ENCODE data around the gene TSPAN31.

GRCh38 chr12:57751432-57751787, 6.6 kb downstream of the TSPAN31 start:
- TF ChIP-seq CTCF (IDR thresholded peaks at IDR 0.05) (no peak), POLR2A (IDR thresholded peaks at IDR 0.05) (no peak)
